Amniotic stem cell (primary cell): Measurements from ENCODE around the gene ABLIM3.

Experiments
- DNase-seq: peaks from one replicate; lab custom pipeline; 2025; lab: John Stamatoyannopoulos, UW

ABLIM3 gene

DNA sequence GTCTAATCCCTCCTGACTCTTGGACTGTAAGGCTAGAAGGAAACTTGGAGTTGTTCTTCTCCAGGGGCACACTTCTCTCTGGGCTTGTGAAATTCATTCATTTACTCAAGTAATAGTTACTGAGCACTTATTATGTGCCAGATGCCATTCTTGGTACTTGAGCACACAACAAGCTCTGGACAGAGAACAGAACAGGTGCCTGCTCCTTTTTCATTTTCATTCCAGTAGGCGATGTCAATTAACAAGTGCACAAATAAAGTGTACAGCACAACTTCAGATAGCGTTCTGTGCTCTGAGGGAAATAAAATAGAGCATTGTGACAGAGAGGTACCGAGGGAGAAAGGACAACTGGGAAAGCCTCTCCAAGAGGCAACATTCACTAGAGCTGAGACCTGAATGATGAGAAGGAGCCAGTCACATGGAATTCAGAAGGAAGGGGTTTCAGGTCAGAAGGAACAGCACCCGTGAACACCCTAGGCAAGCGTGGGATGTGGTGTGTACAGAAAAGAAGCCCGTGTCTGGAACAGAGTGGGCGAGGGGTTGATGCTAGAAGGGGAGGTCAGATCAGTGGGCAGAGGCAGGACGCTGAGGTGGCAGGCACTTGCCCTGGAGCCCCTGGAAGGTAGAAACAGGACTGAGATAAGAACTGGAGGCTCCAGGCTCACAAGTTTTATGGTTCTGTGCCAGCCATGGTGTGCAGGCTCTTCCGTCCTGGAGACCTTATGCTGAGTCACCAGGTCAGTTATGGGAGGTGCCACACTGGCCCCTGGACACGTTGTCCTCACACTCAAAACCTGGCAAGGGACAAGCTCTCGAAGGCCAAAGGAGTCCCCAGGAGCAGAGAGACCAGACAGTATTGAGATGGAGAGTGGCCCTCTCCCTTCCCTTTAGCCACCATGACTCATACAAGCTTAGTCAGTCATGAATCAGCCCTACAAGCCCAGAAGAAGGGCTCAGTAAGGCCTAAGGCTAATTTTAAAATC lies 7.2 kb upstream of the ABLIM3 start:
- peak; percentile 56 for DNase-seq

DNA sequence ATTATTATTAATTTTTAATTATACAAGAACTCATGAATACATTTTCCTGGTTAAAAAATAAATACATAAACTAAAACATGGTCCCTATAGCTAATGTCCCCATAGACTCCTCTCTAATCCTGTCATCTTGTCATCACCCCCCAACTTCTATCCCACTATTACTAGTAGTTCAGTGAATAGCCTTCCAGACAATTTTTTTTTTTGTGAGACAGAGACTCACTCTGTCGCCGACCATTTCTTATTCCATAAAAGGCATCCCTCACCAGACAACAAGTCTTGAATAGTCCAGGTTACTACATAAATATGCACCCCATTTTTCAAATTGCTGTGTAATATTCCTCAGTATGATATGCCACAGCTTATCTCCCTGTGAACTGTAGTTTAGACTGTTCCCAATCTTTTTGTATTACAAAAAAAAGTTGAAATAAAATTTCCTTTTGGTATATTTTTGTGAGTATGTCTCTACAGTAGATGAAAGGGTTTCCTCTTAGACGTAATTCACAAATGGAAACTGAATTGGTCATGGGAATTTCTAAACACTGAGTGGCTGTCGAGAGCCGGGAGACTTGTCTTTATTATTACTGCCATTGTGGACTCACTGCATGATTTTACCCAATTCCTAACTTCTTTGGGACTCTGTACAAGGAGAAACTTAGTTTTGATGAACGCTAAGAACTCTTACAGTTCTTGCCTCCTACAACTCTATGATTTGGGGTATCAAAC lies 6.4 kb upstream of the ABLIM3 start:
- DNase-seq: no peak

DNA sequence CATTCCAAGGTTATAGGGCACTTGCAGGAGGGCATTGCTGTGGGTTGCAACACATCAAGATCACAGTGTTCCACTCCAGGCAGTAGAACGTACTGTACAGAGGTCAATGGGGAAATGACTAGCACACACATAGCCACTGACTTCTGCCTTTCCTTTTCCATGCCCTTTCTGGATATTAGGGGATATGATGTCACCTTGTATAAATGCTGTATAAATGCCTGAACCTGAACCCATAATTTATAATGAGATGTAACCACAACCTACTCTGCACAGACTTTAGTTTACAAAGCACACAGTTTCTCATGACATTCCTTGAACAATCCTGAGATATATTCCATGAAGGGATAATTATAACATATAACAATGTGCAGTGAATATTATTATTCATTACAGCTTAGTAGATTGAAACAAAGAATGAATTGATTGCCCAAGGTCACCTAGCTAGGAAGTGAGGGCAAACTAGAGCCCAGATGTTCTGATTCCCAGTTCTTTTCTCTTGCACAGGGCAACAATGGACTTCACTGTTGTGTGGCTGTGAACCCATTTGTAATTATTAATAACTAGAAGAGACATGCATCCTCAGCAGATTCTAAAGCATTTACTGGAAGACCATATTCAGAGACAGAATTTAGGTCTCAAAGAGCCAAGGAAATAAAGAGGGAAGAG lies 5.6 kb upstream of the ABLIM3 start:
- DNase-seq: no peak

GRCh38 chr5:149138182-149138923 lies 2.9 kb upstream of the ABLIM3 start:
- DNase-seq: no peak

DNA sequence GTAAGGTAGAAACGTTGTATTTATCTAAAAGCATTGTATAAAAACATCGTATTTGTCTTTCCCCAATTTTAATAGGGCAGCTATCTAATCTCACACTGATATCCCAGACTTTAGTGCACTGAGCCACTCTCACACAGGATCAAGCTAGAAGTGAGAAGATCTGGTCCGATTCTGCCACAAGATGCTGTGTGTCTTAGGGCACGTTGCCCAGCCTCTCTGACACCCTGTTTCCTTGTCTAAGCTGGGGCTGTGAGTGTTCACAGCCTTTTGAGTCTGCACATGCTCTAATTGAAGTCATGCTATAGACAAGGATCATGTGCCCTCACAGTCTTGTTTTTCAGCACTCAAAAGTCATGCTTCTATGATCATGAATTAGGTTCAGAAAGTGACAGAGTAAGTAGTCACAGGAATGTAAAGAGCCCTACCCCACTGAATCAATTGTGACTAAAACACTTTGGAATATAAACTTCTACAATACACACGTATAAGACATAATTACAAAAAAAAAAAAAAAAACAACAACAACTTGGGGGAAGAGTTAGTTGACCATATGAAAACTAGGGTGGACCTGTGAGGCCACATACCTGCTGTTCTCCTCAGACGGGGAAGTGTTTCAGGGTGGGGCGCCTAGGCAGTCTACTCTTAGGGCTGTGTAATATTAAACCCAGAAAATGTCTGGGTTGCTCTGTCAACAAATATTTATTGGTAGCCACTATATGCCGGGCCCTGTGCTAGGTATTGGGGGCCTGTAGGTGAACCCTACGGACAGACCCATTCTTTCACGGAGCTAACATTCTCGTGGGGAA lies 893 bp upstream of the ABLIM3 start:
- DNase-seq: no peak

DNA sequence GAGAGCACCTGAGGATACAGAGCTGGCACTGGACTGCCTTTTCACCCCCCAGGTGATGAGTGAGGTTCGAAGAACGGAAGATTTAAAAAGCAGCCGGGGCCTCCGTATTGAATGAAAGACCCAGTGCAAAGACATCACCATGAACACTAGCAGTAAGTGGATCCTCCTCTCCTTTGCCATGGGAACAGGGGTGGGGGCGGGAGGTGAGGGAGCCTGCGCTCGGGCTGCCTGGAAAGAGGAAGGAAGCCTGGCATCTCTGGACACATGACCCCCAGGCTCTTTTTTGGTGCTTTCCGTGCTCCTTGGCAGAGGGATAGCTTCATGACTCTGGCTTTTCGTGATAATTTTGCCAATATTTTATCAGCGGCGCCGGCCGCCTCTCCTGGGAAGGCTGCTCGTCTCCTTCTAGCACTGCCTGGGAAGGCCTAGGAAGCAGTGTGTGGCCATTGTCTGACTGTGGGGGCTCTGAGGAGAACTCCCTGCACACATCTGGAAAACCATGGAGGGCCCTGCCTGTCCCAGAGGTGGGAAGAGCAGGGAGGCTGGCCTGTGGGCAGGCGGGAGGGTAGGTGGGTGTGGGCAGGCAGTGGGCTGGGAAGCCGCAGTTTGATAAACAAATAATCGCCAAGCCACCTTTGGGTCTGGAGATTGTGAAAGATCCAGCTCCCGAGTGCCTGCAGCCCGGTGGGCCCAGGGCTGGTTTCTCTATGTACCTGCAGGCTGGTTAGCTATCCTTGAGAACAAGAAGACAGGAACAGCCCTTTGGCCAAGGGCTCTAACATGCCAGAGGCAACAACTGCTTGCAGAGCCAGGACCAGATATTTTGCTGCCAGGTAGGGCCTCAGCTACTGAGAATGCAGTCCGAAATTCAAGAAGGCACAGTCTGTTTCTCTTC lies 911 bp downstream of the ABLIM3 start:
- no peak for DNase-seq

DNA sequence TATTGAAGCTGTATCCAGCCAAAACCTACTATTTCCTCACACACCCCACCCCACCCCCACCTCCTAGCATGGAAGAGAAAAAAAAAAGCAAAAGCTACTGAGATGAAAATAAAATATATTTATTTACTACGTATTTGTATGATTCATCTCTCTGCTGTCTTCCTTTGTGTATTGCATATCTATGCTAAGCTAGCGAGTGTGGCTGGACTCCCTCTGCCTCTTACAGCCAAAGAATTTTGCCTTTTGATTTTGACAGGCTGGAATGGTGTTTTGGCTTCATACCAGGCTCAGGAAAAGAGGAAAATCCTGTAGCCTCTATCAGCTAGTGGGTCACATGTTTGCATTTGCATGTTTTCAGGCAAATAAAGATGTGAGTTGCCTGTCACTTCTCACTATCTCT lies 2.2 kb downstream of the ABLIM3 start:
- DNase-seq: peak; percentile 62

- DNase-seq: no peak
Measured at GRCh38 chr5:149144637-149145036, 3.3 kb downstream of the ABLIM3 start.

DNA sequence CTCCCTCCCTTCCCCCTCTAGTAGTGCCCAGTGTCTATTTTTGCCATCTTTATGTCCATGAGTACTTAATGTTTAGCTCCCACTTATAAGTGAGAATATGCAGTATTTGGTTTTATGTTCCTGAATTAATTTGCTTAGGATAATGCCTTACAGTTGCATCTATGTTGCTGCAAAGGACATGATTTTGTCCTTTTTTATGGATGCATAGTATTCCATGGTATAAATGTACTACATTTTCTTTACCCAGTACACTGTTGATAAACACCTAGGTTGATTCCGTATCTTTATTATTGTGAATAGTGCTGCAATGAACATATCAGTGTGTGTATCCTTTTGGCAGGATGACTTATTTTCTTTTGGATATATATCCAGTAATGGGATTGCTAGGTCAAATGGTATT lies 3.8 kb downstream of the ABLIM3 start:
- DNase-seq: no peak

DNA sequence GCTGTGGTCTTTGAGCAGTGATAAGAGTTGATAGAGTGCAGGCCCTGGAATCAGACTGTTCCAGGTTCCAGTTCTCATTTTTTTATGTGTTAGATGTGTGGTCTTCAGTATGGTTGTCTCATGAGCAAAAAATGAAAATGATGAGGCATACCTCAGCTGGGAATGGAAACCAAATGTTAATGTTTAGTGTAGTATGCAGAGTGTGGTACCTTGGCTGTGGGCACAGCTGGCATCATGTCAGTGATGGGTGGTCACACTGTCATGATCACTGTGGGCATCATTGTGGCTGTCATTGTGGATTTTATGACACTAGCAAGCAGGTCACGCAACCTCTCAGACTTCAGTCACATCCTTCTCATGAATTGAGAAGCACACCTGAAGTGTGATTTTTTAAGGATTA lies 6.4 kb downstream of the ABLIM3 start:
- no peak for DNase-seq

DNA sequence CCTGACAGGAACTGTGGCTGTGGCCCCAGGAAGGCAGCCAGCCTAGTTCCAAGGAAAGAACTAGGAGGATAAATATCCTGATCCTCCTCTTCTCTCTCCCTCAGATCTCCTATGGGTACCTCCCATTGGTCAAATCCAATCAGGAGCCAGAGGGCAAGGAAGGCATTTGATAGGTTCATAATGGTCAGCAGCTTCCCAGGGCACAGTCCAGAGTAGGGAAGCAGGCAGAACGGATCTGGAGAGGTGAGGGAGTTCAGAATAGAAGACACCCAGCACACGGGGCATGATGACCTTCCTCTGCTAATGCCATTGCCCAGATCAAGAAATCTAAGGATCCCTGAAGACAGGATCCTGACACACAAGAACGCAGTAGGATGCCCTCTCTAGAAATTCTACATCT lies 8.6 kb downstream of the ABLIM3 start:
- DNase-seq: no peak

DNA sequence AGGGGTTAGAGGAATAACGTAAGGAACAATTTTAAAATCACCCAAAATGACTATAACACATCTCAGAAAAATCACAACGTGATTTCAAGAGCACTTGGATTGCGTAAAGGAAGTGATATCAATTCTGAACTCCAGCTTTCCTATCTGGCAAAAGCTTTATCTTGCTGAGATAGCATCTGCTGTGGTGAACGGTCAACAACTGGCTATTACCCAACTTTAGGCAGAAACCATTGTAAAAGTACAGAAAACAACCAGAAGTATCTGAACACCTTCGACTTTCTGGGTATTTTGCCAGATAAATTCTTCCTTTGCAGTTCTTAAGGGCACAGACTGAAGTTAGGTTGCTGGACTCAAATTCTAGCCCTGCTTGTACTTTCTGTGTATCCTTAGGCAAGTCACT lies 9.2 kb downstream of the ABLIM3 start:
- DNase-seq: no peak

DNA sequence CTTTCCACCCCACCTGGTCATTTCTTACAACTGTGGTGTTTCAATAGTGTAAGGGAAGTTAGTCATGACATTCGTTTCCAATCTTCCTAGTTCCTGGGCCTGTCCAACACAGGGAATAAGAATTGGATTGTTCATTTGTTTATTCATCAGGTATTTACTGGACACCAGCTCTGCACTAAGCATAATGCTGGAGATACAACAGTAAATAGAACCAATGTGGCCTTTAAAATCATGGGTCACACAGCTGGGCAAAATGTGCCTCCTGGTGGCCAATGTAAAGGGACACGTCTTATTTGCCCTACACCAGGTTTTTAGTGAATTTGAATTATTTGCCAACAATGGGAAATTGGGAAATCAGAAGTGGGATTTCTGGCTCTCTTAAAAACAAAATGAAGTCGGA lies 10.4 kb downstream of the ABLIM3 start:
- DNase-seq: no peak

DNA sequence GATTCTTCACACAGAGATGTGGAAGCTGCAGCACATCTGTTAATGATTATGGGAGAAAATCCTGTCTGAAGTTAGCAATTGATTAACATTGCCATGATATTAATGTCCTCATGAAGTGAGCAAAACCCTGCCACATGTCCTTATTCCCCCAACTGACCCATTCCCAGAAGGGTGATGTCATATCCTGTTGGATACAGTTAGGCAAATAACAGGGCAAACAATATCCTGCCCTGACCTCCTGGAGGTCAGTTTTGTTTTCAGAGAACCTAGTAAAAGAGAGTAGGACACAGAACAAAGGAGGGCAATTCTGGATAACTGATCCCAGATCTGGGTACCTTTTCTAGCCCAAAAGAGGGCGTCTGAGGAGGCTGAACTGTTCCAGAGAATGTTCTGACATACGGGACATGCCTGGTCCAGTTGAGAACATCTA lies 11.0 kb downstream of the ABLIM3 start:
- no peak for DNase-seq

GRCh38 chr5:149153193-149153750 lies 12.0 kb downstream of the ABLIM3 start:
- no peak for DNase-seq

- DNase-seq: no peak
Measured at GRCh38 chr5:149153751-149154610, 12.7 kb downstream of the ABLIM3 start.

- no peak for DNase-seq
Measured at GRCh38 chr5:149154650-149155049, 13.4 kb downstream of the ABLIM3 start.

- no peak for DNase-seq
Measured at GRCh38 chr5:149156435-149157083, 15.3 kb downstream of the ABLIM3 start.
